ENCODE data around the gene LCA5L.
A peak's percentile ranks its signal among the peaks of the same experiment; 100 is the strongest.

DNA sequence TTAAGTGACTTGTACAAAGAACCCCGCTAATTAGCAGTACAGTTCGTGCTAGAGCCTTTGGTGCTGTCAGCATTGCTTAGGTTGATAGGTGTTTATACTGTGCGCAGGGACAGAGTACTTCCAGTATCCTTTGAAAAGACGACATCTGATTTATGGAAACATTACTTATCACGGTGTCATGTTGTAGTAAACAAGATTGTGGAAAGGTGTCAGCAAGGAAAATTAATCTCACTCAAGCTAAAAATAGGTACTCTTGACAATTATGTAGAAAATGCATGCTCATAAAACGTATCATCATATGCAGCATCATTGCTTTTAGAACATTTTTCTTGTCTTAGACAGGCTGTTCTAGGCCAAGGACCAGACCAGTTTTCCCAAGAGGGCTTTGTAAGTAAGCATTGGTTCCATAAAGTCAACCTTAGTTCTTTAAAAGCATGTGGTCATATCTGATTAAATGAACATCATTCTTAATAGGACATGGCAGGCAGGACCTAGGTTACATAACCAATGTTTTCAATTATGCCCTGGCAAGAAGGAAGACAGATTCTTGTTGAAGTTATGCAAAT lies 39.2 kb upstream of the LCA5L start:
- TF ChIP-seq, protein P1, sequence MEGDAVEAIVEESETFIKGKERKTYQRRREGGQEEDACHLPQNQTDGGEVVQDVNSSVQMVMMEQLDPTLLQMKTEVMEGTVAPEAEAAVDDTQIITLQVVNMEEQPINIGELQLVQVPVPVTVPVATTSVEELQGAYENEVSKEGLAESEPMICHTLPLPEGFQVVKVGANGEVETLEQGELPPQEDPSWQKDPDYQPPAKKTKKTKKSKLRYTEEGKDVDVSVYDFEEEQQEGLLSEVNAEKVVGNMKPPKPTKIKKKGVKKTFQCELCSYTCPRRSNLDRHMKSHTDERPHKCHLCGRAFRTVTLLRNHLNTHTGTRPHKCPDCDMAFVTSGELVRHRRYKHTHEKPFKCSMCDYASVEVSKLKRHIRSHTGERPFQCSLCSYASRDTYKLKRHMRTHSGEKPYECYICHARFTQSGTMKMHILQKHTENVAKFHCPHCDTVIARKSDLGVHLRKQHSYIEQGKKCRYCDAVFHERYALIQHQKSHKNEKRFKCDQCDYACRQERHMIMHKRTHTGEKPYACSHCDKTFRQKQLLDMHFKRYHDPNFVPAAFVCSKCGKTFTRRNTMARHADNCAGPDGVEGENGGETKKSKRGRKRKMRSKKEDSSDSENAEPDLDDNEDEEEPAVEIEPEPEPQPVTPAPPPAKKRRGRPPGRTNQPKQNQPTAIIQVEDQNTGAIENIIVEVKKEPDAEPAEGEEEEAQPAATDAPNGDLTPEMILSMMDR (IDR thresholded peaks at IDR 0.05; ENCODE audit: poor library complexity, severe bottlenecking) = no peak
- no peak for TF ChIP-seq EP300 (conservative IDR thresholded peaks at IDR 0.05; ENCODE audit: poor library complexity, severe bottlenecking)
- peak; percentile 18 for TF ChIP-seq POLR2AphosphoS5 (IDR thresholded peaks at IDR 0.05)
- TF ChIP-seq, protein P2, sequence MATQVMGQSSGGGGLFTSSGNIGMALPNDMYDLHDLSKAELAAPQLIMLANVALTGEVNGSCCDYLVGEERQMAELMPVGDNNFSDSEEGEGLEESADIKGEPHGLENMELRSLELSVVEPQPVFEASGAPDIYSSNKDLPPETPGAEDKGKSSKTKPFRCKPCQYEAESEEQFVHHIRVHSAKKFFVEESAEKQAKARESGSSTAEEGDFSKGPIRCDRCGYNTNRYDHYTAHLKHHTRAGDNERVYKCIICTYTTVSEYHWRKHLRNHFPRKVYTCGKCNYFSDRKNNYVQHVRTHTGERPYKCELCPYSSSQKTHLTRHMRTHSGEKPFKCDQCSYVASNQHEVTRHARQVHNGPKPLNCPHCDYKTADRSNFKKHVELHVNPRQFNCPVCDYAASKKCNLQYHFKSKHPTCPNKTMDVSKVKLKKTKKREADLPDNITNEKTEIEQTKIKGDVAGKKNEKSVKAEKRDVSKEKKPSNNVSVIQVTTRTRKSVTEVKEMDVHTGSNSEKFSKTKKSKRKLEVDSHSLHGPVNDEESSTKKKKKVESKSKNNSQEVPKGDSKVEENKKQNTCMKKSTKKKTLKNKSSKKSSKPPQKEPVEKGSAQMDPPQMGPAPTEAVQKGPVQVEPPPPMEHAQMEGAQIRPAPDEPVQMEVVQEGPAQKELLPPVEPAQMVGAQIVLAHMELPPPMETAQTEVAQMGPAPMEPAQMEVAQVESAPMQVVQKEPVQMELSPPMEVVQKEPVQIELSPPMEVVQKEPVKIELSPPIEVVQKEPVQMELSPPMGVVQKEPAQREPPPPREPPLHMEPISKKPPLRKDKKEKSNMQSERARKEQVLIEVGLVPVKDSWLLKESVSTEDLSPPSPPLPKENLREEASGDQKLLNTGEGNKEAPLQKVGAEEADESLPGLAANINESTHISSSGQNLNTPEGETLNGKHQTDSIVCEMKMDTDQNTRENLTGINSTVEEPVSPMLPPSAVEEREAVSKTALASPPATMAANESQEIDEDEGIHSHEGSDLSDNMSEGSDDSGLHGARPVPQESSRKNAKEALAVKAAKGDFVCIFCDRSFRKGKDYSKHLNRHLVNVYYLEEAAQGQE (IDR thresholded peaks at IDR 0.05; ENCODE audit: borderline replicate concordance) = no peak
- no peak for TF ChIP-seq TAF1 (IDR thresholded peaks at IDR 0.05; ENCODE audit: low read depth)
- TF ChIP-seq MXI1 (conservative IDR thresholded peaks at IDR 0.05; ENCODE audit: poor library complexity, severe bottlenecking) = no peak
- TF ChIP-seq EZH2 (IDR thresholded peaks at IDR 0.05; ENCODE audit: borderline replicate concordance, insufficient read depth, low read length, poor library complexity, severe bottlenecking) = no peak
- no peak for TF ChIP-seq RAD21 (conservative IDR thresholded peaks at IDR 0.05)
- no peak for TF ChIP-seq SMC3 (conservative IDR thresholded peaks at IDR 0.05; ENCODE audit: poor library complexity)

Measured in neural cell (in vitro differentiated cells).